ENCODE measurements around the gene TMEM185B.

DNA sequence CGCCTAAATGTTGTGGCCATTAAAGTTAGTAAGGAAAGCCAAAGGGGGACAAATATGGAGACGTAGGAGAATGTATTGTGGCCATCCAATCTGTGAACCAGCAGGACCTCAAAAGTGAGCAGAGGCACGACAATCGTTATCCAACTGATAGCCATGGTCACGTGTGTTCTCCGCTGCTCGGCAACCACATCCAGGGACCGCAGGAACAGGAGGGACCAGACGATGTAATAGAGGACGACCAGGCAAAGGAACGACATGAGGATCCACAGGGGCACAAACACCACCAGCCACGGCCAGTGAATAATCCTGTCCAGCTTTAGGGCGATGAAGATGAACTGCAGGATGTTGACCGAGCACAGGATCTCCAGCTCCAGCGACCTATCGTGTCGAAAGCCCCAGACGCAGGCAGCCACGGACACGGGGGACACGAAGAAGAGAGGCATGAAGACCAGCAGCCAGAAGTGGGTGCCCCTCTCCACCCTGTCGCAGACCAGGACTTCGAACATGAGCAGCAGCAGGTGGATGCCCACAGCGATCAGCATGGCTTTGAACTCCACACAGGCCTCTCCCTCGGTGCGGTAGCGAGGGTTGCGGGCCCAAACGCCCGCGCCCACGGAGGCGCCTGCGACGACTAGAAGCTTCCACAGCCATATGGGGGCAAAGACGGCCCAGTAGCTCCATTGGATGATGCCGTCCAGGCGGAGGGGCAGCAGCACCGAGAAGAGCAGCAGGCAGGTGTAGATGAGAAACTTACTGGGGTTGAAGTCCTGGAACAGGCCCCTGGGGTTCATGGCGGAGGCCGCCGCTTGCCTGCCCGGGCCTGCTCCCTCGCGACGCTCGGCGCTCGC, 790 bp downstream of the TMEM185B start:
- TF ChIP-seq, protein P1, sequence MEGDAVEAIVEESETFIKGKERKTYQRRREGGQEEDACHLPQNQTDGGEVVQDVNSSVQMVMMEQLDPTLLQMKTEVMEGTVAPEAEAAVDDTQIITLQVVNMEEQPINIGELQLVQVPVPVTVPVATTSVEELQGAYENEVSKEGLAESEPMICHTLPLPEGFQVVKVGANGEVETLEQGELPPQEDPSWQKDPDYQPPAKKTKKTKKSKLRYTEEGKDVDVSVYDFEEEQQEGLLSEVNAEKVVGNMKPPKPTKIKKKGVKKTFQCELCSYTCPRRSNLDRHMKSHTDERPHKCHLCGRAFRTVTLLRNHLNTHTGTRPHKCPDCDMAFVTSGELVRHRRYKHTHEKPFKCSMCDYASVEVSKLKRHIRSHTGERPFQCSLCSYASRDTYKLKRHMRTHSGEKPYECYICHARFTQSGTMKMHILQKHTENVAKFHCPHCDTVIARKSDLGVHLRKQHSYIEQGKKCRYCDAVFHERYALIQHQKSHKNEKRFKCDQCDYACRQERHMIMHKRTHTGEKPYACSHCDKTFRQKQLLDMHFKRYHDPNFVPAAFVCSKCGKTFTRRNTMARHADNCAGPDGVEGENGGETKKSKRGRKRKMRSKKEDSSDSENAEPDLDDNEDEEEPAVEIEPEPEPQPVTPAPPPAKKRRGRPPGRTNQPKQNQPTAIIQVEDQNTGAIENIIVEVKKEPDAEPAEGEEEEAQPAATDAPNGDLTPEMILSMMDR (IDR thresholded peaks at IDR 0.05; ENCODE audit: extremely low read depth in 1 of 2, insufficient read depth in 1 of 2, low read depth in 1 of 2, low read length in 2 of 2): no peak
- no peak for TF ChIP-seq POLR2A (IDR thresholded peaks at IDR 0.05; ENCODE audit: low read depth, low read length)
- TF ChIP-seq MYC (IDR thresholded peaks at IDR 0.05; ENCODE audit: low read depth, low read length): no peak
- TF ChIP-seq, protein P2, sequence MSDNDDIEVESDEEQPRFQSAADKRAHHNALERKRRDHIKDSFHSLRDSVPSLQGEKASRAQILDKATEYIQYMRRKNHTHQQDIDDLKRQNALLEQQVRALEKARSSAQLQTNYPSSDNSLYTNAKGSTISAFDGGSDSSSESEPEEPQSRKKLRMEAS (IDR thresholded peaks at IDR 0.05; ENCODE audit: insufficient read depth, insufficient read length): no peak
- no peak for TF ChIP-seq JUN (IDR thresholded peaks at IDR 0.05; ENCODE audit: borderline replicate concordance, insufficient read depth, insufficient read length, low read depth)
- no peak for TF ChIP-seq POLR2AphosphoS5 (IDR thresholded peaks at IDR 0.05; ENCODE audit: insufficient read depth, low read depth, low read length)
- TF ChIP-seq EZH2 (IDR thresholded peaks at IDR 0.05; ENCODE audit: borderline replicate concordance, low read depth, low read length, severe bottlenecking): no peak
- no peak for TF ChIP-seq FOS (IDR thresholded peaks at IDR 0.05; ENCODE audit: borderline replicate concordance, insufficient read depth, low read length)
- no peak for TF ChIP-seq GATA2 (IDR thresholded peaks at IDR 0.05; ENCODE audit: insufficient read depth, insufficient read length, low read depth, low read length)
